RPMI8226 (cell line): Measurements from ENCODE around the gene HAAO.

Source experiments
- DNase-seq: peaks from one replicate; pipeline ENCODE4 v3.0.0-alpha.2; 2015

HAAO gene

GRCh38 chr2:42792087-42792582, 248 bp downstream of the HAAO start:
- DNase-seq = no peak

GRCh38 chr2:42791606-42792005, 777 bp downstream of the HAAO start:
- DNase-seq = no peak

- DNase-seq = no peak
Observed at GRCh38 chr2:42789751-42790150, 2.6 kb downstream of the HAAO start.

- no peak for DNase-seq
Observed at GRCh38 chr2:42788882-42789281, 3.5 kb downstream of the HAAO start.

GRCh38 chr2:42788478-42788793, 3.9 kb downstream of the HAAO start:
- DNase-seq = no peak

GRCh38 chr2:42787788-42788477, 4.5 kb downstream of the HAAO start:
- no peak for DNase-seq

- DNase-seq = no peak
Observed at GRCh38 chr2:42787424-42787787, 5.0 kb downstream of the HAAO start.

- no peak for DNase-seq
Observed at GRCh38 chr2:42786561-42787345, 5.6 kb downstream of the HAAO start.

GRCh38 chr2:42784204-42784880, 8.0 kb downstream of the HAAO start:
- DNase-seq = no peak

GRCh38 chr2:42783511-42783910, 8.9 kb downstream of the HAAO start:
- DNase-seq = no peak

- no peak for DNase-seq
Observed at GRCh38 chr2:42781181-42781580, 11.2 kb downstream of the HAAO start.

- DNase-seq = no peak
Observed at GRCh38 chr2:42777883-42778805, 14.2 kb downstream of the HAAO start.

- no peak for DNase-seq
Observed at GRCh38 chr2:42775810-42776209, 16.6 kb downstream of the HAAO start.

GRCh38 chr2:42775186-42775585, 17.2 kb downstream of the HAAO start:
- no peak for DNase-seq

- no peak for DNase-seq
Observed at GRCh38 chr2:42771546-42772153, 20.7 kb downstream of the HAAO start.

GRCh38 chr2:42770288-42771131, 21.9 kb downstream of the HAAO start:
- DNase-seq = peak; percentile 56

GRCh38 chr2:42769583-42770287, 22.6 kb downstream of the HAAO start:
- DNase-seq = no peak

GRCh38 chr2:42768706-42769256, 23.6 kb downstream of the HAAO start:
- DNase-seq = no peak

GRCh38 chr2:42767899-42768705, 24.3 kb downstream of the HAAO start:
- no peak for DNase-seq
